SHP77 treated with DMSO at 0.1 percent for 48 hours (cell line): ENCODE results near the gene FXN.
"Not testable (repeated sequence)": the region's sequence is repeated elsewhere in the genome, so short reads cannot be mapped to it uniquely, and the experiment has no call there.

Experiments
- DNase-seq: peaks from one replicate; lab custom pipeline; 2025; lab: John Stamatoyannopoulos, UW

FXN gene

GRCh38 chr9:69104830-69105527 lies 69.4 kb downstream of the FXN start:
- DNase-seq = no peak

- no peak for DNase-seq
Measured at GRCh38 chr9:69107771-69108170, 72.2 kb downstream of the FXN start.

GRCh38 chr9:69108706-69109105 lies 73.2 kb downstream of the FXN start:
- DNase-seq = not testable (repeated sequence)

GRCh38 chr9:69109152-69109551 lies 73.6 kb downstream of the FXN start:
- DNase-seq = no peak

- DNase-seq = not testable (repeated sequence)
Measured at GRCh38 chr9:69112646-69113045, 77.1 kb downstream of the FXN start.

- DNase-seq = no peak
Measured at GRCh38 chr9:69115621-69116020, 80.1 kb downstream of the FXN start.

- DNase-seq = no peak
Measured at GRCh38 chr9:69118656-69119055, 83.1 kb downstream of the FXN start.

- DNase-seq = no peak
Measured at GRCh38 chr9:69120380-69121154, 85.0 kb downstream of the FXN start.

- DNase-seq = no peak
Measured at GRCh38 chr9:69121155-69122081, 85.9 kb downstream of the FXN start.

GRCh38 chr9:69122082-69122548 lies 86.6 kb downstream of the FXN start:
- no peak for DNase-seq

- DNase-seq = no peak
Measured at GRCh38 chr9:69122549-69123141, 87.1 kb downstream of the FXN start.

GRCh38 chr9:69130456-69131441 lies 95.2 kb downstream of the FXN start:
- no peak for DNase-seq

GRCh38 chr9:69131682-69132081 lies 96.1 kb downstream of the FXN start:
- DNase-seq = no peak

GRCh38 chr9:69132361-69132760 lies 96.8 kb downstream of the FXN start:
- DNase-seq = no peak

GRCh38 chr9:69134412-69134811 lies 98.9 kb downstream of the FXN start:
- DNase-seq = no peak

- no peak for DNase-seq
Measured at GRCh38 chr9:69136185-69136584, 100.6 kb downstream of the FXN start.

GRCh38 chr9:69136779-69137178 lies 101.2 kb downstream of the FXN start:
- no peak for DNase-seq

GRCh38 chr9:69137311-69137710 lies 101.8 kb downstream of the FXN start:
- DNase-seq = no peak

GRCh38 chr9:69139596-69139995 lies 104.0 kb downstream of the FXN start:
- no peak for DNase-seq

- no peak for DNase-seq
Measured at GRCh38 chr9:69140123-69140735, 104.7 kb downstream of the FXN start.
